Stimulated activated CD4-positive, alpha-beta T cell treated with anti-CD3 and anti-CD28 coated beads, Interleukin-15, amount 100 ng/mL, for 48 hours (primary cell): ENCODE measurements around the gene PLEKHB2.
A peak's percentile ranks its signal among the peaks of the same experiment; 100 is the strongest.
"Not testable (repeated sequence)": the region's sequence is repeated elsewhere in the genome, so short reads cannot be mapped to it uniquely, and the experiment has no call there.

Experiments
- DNase-seq, 2 donors: peaks; one replicate each; pipeline ENCODE4 v3.0.0-alpha.2; 2020; ENCODE audit warnings: low read depth in 2 of 2

PLEKHB2 gene

GRCh38 chr2:131105156-131105949 is at the start of gene PLEKHB2:
Gene PLEKHB2 (plus strand): TSS chr2:131105336. CDS start chr2:131120942, 15,606 bp downstream.
- peak; percentile 82 to 91 for DNase-seq

- no peak for DNase-seq
These were observed 48.8 kb upstream of the PLEKHB2 start for GRCh38 chr2:131056204-131056931.

GRCh38 chr2:131056932-131057287 is 48.2 kb upstream of the PLEKHB2 start:
- no peak for DNase-seq

- DNase-seq = no peak
These were observed 46.8 kb upstream of the PLEKHB2 start for GRCh38 chr2:131058214-131058843.

- no peak for DNase-seq
These were observed 46.2 kb upstream of the PLEKHB2 start for GRCh38 chr2:131058920-131059319.

- no peak for DNase-seq
These were observed 41.4 kb upstream of the PLEKHB2 start for GRCh38 chr2:131063501-131064283.

GRCh38 chr2:131064589-131065512 is 40.3 kb upstream of the PLEKHB2 start:
- DNase-seq = no peak

- DNase-seq = no peak
These were observed 37.5 kb upstream of the PLEKHB2 start for GRCh38 chr2:131067465-131068125.

GRCh38 chr2:131068172-131068571 is 37.0 kb upstream of the PLEKHB2 start:
- not testable (repeated sequence) for DNase-seq

- not testable (repeated sequence) for DNase-seq
These were observed 29.6 kb upstream of the PLEKHB2 start for GRCh38 chr2:131075578-131075977.

- no peak for DNase-seq
These were observed 28.4 kb upstream of the PLEKHB2 start for GRCh38 chr2:131076707-131077106.

GRCh38 chr2:131077182-131077846 is 27.8 kb upstream of the PLEKHB2 start:
- no peak for DNase-seq

GRCh38 chr2:131077966-131078365 is 27.2 kb upstream of the PLEKHB2 start:
- DNase-seq = no peak

GRCh38 chr2:131079931-131080330 is 25.2 kb upstream of the PLEKHB2 start:
- DNase-seq = not testable (repeated sequence)

GRCh38 chr2:131081190-131081589 is 23.9 kb upstream of the PLEKHB2 start:
- no peak for DNase-seq

- no peak for DNase-seq
These were observed 19.5 kb upstream of the PLEKHB2 start for GRCh38 chr2:131085646-131086045.

- peak in 1 of 2 donors; percentile 23 for DNase-seq
These were observed 12.6 kb upstream of the PLEKHB2 start for GRCh38 chr2:131092458-131093005.

GRCh38 chr2:131093006-131093695 is 12.0 kb upstream of the PLEKHB2 start, which contains the start of gene FAM168B:
Gene FAM168B (minus strand): TSS chr2:131093460. CDS start chr2:131082646, 10,814 bp downstream.
- DNase-seq = peak; percentile 67 to 85
